HG02588 (cell line): ENCODE measurements around the gene ARIH2.

Experiments used
- ATAC-seq: cut with Tn5 transposase; IDR thresholded peaks from one replicate; pipeline ENCODE4 v1.9.1; 2021; ENCODE audit warnings: mild to moderate bottlenecking, moderate library complexity; ENCODE audit not compliant: unreplicated experiment

The ARIH2 gene

DNA sequence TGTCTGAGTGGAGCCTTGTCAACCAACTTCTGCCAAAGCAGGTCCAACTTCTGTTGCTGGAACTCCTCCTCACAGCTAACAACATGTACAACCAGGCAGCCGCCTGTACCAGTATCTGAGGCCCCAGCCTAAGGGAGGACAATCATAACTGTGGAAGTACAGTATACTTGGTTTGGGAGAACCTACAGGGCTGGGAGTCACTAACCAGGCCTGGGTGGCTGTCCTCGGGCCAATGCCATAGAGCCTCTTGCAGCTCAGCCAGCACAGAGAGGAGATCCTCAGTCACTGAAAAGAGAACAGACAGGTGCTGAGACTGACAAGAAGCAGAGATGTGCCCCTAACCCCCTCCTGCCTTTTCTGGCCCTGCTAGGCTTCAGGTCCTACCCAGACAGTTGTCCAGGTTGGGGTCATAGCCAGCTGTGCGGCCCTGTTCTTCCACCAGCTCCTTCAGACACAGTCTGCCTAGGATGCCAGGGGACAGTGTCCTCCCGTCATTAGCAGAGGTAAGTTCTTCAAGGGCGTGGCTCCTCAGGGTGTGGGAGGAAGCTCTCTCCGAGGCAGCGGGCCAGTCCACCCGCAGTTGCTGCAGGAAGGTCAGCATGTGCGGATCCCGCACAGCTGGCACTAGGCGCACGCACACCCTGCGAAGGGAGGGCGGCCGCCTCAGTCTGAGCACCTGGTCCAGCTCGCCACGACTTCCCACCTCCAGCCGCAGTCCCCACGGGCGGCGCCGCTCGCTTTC lies 98.8 kb downstream of the ARIH2 start:
- ATAC-seq: no peak

DNA sequence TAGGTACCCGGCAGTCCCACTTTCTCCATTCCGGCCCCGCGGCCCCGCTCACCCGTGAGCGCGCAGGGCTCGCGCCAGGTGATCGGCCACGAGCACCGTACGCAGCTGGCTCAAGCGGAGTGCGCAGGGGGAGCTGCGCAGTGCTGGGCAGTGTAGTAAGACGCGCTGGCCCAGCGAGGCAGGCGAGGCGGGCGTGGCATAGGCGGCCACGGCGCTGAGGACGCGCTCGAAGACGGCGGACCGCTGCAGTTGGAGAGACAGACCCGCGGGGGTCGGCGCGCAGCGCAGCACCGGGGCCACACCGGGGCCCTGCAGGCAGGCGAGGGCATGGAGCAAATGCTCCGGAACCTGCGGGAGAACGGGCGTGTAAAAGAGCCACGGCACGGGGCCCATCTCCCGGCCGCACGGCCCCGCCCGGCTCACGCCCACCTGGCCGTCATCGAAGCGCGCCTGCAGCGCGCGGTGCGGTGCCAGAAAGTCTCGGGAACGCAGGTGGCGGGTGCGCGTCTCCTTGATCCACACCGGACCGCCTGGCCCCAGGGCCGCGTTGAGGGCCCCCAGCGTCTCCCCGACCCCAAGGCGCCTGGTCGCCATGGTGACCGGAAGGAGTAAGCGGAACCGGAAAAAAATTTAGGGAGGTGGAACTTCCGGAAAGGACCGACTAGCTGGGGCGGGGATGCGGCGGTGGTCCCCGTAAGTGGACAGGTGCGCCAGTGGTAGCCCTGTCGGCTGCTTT lies 99.5 kb downstream of the ARIH2 start, which contains the start of gene DALRD3:
DALRD3 (minus strand) TSS at position 610 of the 736 bp plus-strand sequence; CDS start at position 594, 16 bp downstream.
- ATAC-seq: no peak

DNA sequence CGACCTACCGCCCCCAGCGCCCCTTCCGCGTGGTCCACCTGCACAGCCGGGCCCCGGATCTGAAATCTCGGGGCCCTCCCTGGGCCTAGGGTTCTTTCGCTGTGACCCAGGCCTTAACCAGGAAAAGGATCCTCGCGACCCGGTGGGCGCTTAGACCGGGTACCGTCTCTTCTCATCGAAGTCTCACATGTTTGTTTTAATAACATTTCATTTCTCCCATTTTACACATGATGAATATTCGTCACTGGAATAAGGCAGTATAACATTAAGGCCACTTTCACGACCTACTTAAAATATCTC lies 100.0 kb downstream of the ARIH2 start:
- ATAC-seq: no peak

DNA sequence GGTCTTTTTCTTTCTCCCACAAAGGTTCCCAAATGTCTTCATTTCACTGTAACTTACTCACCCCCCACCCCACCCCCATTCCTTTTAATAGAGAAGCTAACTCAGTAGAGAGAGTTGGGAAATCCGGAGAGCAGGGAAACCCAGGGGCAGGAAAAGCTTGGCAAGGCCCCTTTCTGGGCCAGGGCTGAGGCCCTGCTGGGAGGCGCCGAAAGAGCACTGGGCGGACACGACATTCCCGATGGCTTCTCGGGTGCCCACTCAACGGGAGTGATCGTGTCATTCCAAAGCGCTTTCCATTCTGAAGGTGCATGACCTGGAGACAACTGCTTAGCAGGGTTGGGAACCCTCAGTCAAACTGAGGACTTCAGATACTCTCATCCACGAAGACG lies 101.3 kb downstream of the ARIH2 start:
- ATAC-seq: no peak

DNA sequence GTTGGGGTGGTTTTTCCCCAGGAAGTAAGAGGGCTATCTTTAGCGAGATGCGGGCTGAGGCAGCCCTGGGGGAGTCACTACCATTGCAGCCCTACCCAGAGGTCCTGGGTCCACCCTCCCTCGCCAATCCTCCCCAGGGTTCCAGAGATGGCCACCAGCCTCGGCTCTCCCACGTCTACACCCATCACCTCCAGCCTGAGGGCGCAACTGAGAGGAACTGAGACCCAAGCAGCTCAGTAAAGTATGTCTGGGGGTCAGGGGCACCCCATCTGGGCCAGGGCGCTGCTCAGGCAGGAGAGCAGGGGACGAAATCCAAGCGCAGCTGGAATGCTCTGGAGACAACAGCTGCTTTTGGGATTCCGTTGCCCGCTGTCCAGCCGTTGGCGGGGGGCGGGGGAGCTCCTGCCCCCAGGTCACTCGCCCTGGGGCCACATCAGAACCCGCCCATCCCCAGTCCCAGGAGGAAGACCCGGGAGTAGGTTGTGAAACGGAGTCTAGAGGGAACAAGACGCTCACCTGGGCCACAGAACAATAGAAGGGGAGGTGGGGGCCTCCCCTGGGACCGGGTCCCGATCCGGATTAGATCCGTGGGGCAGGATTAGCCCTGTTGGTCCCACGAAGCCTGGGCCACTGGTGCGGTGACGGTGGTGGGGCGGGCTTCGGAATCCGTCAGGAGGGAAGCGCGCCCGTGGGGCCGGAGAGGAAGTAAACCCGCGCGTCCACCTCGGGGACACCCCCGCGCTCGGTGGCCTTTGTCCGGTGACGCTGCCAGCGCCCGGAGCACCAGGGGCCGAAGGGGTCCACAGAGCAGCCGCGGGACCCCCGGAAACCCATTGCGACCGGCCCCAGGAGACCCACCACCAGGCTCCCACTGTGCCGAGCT lies 101.9 kb downstream of the ARIH2 start:
- peak; percentile 0 for ATAC-seq

DNA sequence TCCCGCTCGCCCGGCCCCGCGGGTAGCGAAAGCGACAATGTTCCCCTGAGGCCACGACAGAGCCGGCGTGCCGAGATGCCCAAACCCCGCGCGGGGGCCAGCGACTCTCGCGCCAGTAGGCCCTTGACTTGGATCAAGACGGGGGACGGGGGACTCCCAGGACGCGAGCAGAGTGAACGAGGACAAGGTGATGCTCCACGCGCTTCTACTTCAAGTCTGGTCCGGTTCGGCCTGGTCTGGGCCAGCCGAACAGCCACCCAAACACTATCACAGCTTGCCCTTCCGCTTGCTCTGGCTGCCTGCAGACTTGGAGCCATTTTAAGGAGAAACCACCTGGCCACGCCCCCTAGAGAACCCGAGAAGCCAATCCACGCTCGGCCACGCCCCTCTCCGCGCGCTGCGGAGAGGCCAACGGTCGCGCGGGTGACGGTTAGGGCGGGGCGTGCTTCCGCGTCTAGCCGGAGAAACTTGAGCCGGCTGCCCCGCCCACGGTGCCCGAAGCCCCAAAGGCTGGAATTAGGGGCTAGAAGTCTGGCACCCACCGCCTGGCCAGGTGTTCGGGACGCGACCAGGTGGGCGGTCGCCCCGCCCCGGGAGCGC lies 102.7 kb downstream of the ARIH2 start:
- peak; percentile 42 for ATAC-seq

DNA sequence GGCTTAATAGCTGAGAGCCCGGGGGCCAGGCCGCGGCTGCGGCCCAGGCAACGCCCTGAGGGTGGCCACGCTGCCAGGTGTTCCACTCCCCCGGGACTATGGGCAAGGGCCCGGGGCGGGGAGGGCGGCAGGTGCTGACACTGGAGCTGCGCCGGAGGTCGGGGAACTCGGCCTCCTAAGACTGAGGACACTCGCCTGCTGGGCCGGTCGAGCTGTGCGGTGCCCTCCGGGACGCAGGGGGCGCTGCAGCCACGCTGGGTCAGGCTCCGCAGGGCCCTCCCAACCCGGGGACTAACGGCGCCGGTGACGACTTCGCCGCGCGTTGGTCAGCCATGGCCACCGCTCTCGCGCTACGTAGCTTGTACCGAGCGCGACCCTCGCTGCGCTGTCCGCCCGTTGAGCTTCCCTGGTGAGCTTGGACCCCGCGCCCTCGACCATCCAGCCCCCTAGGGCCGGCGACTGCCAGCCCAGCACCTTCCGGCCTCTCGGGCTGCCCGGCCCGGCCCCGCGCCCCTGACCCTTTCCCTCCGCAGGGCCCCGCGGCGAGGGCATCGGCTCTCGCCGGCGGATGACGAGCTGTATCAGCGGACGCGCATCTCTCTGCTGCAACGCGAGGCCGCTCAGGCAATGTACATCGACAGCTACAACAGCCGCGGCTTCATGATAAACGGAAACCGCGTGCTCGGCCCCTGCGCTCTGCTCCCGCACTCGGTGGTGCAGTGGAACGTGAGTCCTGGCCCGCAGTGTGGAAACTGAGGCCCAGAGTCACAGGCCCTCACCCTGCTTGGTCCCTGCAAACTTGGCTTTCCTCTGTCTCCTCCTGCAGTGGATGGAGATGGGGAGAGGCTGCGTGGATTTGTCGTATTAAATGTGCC lies 103.4 kb downstream of the ARIH2 start, which contains the start of gene NDUFAF3:
NDUFAF3 (plus strand) TSS at position 309 of the 875 bp plus-strand sequence; CDS start at position 333, 24 bp downstream.
- peak; percentile 52 for ATAC-seq

DNA sequence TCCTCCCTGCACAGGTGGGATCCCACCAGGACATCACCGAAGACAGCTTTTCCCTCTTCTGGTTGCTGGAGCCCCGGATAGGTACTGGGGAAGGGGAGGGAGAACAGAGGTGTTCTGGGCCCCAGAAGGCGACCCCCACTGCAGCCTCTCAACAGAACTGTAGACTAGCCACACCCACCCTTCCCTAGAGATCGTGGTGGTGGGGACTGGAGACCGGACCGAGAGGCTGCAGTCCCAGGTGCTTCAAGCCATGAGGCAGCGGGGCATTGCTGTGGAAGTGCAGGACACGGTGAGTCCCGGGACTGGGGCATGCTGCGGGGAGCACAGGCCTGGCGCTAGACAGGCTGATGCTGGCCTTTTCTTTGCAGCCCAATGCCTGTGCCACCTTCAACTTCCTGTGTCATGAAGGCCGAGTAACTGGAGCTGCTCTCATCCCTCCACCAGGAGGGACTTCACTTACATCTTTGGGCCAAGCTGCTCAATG lies 104.1 kb downstream of the ARIH2 start:
- no peak for ATAC-seq

DNA sequence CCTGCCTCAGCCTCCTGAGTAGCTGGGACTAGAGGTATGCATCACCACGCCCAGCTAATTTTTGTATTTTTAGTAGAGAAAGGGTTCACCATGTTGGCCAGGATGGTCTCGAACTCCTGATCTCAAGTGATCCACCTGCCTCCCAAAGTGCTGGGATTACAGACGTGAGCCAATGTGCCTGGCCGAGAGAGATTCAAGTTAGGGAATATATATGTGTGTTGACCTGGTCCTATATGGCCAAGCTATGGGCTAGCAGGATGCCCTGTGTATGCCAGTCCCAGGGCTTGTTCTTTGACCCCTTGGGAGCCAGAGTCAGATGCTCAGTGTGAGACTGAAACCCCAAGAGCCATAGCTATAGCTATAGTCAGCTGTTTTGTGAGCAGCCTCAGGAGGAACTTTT lies 105.1 kb downstream of the ARIH2 start:
- no peak for ATAC-seq

DNA sequence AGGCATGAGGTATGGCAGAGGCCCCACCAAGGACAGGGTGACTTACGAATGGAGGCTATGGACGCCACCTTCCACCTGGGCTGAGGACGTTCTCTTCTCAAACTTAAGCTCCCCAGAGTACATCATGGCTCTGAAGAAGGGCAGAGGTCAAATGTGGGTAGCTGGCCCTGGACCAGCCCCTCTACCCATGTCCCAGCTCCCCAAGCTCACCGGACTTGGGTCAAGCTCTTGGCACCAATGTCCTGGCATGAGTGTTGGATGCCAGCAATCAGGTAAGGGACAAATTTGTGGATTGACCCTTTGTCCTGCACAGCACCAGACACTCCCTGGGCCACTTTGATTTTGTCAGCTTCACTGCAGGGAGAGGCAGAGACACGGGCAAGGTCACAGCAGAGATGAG lies 105.8 kb downstream of the ARIH2 start:
- ATAC-seq: no peak

DNA sequence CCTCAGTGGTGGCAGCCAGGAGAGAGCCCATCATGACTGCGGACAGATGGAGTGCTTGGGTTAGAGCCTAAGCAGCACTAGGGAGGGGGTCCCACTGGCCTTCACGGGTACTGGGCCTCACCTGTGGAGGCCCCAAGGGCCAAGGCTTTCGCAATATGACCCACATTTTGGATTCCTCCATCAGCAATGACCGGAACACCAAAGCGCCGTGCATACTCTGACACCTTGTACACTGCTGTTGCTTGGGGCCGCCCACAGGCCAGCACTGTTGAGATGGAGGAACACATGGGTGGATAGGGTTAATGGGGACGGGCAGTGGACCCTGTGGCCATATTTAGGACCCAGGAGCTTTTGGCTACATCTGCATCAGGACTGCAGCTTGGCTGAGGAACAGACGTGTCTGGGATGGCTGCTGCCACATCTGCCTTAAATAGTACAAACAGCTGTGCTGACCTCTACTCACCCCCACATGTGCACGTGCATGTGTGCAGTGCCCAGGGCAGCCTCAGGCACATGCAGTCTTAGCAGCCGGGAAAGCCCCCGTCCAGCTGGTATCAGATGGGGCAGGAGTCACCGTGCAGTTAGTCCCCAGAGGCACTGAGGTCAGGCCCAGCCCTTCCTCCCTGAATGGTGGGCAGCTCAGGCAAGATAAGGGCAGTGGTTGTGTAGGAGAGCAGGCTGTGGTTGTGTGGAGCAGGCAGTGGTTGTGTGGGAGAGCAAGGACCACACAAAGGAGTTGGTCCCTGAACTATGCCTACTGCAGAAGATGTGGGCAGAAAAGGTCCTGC lies 106.6 kb downstream of the ARIH2 start:
- no peak for ATAC-seq

DNA sequence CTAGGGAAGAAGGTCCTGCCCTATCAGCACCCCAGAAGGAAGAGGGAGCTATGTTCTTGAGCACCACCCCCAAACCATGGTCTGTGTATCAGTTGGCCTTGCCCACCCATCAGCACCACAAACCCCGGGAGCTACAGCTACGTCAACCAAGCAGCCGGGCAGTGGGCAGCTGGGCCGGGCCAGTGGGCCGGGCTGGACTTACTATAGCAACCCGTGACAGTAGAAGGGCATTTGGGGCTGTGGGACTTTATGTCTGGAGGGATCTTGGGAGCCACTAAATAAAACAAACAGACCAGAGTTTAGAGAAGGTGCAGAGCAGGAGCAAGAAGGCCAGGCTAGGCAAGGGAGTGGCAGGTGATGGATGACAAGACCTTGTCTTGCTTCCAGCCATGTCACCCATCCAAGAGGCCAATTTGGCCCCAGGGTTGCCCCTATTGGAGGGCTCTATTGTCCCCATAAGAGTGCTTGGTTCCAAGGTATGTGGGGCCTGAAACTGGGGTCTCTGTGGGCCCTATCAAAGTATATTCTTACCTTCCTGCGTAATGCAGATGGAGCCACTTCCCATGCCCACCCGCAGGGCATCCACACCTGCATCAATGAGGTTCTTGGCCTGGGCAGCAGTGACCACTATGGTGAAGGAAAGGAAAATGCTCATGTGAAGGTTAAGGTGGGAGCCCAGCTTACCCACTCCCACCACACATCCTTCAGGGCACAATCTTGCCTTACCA lies 107.3 kb downstream of the ARIH2 start:
- no peak for ATAC-seq

DNA sequence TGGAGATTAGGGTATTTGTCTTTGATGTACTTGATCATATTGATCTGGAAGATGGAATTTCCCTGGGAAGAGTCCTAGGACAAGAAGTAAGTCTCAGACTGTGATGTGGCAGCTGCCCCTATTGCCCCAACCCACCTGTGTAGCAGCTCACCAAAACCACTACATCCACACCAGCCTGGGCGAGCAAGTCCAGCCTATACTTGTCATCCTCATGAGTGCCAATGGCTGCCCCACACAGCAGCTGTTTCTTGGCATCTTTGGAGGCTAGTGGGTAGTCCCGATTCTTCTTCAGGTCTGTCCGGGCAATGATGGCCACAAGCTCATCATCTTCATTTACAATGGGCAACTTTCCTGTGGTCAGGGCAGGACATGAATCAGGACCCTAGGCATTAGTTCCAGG lies 107.9 kb downstream of the ARIH2 start:
- ATAC-seq: no peak

DNA sequence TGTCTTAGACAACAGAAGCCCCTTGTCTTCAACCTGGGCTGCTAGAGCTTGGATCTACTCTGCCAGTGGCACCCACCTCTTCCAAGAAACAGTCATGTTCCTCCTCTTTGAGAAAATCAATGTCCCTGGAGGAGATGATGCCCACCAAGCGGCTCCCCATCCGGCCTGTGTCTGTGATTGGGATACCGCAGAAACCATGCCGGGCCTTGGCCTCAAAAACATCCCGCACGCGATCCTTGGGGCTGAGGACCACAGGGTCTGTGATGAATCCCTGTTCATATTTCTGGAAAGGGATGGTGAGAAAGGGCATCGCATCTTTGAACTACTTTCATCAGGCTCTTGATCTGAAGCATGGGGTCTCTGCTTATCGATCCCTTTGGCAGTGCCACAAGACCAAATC lies 109.0 kb downstream of the ARIH2 start:
- no peak for ATAC-seq

DNA sequence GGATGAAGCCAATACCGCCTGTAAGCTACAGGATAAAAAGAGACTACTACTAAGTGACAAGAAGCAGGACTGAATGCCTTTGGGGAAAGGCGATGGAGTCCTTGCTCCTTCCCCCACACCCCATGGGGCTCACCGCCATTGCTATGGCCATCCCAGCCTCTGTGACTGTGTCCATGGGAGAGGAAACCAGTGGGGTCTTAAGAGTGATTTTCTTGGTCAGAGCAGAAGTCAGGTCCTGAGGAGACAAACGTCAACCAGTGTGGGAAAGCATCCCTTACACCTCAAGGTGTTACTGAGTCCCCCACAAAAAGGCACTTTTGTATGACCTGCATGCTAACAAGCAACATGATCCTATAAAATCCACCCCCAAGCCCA lies 109.6 kb downstream of the ARIH2 start:
- no peak for ATAC-seq

DNA sequence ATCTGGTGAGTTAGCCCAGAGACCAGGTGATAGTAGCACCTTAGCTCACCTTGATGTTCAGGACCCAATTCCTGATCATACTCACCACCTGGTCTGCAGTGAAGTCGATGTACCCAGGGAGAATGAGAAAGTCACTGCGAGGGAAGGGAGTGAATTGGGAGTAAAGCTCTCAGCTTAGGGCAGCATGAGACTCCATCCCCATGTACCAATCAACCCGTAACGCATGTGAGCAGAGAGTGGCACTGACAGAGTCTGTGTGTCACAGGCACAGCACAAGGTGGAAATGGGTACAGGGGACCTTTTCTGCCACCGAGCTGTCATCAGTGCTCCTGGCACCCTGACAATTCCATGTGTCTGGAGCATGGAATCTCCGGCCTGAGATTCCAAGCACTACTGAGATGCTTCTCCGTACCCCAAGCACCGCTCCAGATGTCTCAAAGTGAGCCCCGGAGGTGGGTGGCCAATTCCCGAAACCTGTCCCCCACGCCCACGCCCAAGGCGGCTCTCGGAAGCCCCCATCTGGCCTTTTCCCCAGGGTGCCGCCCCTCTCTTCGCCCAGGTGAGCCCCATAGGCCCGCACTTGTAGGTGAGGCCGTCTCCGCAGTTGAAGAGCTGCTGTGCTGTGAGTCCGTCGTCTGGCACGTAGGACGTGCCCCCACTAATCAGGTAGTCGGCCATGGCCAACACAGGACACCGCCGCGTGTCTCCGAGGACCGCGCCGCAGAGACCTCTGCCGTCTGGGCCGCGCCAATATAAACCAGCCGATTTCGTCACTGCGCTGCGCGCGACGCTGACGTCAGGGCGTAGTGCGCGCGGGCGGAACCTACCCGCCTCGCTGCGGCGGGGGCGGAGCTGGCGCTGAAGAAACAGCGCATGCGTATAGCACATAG lies 110.3 kb downstream of the ARIH2 start, which contains the start of gene IMPDH2:
IMPDH2 (minus strand) TSS at position 726 of the 890 bp plus-strand sequence; CDS start at position 678, 48 bp downstream.
- peak; percentile 75 for ATAC-seq

DNA sequence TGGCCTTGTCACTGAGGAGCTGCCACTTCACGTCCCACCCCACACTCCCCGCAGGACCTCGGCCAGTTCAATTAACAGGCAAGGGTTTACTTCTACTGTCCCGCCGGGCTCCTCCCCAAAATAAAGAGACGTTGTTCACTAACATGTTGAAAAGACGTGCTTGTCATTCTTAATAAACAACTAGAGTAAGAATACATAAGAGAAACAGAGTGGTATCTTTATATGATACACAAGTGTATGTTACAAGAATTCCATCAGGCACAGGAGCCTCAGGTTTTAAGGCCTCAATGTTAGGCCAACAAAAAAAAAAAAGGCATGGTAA lies 110.9 kb downstream of the ARIH2 start:
- ATAC-seq: no peak

DNA sequence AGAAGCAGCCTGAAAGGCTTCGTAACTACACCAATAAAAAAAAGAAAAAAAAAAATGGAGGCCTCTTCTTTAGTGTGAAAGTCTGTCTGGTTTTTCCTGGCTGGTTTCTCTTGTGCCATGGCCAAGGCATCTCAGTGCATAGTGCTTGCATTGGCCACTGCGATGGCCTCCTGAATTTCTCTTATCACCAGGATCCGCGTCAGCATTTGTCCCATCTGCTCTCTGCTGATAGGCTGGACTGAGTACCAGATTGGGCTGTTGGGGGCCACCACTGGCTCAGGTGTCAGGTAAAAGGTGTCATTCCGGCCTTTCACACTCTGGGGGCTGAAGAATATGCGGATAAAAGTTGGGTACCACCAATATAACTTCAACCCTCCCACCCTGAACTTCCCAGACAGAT lies 111.7 kb downstream of the ARIH2 start:
- ATAC-seq: no peak
